ENCODE results near the gene PLEKHG7.

The PLEKHG7 gene

GRCh38 chr12:92814584-92814983 lies 111.8 kb downstream of the PLEKHG7 start:
- no peak for DNase-seq

- DNase-seq: no peak
Measured at GRCh38 chr12:92821142-92821541, 118.4 kb downstream of the PLEKHG7 start.

Data from NCI-H1694 (cell line).